PC-9 (cell line): ENCODE data around the gene ARHGAP33.

ENCODE experiments used
- EZH2 ChIP-seq: fragments of 200-600 bp; sonication (generic); IDR thresholded peaks from 2 replicates; pipeline ENCODE4 v1.8.0; 2017; ENCODE audit warnings: antibody characterized with exemption, low read depth
- TF ChIP-seq, protein P1 (sequence below): fragments of 200-600 bp; sonication (generic); conservative IDR thresholded peaks from 2 replicates; pipeline ENCODE4 v1.6.1; 2017; ENCODE audit warnings: mixed run types, antibody characterized with exemption, mild to moderate bottlenecking, moderate library complexity

GRCh38 chr19:35742121-35742724 lies 33.1 kb upstream of the ARHGAP33 start, which contains the start of gene IGFLR1:
- TF ChIP-seq, protein P1, sequence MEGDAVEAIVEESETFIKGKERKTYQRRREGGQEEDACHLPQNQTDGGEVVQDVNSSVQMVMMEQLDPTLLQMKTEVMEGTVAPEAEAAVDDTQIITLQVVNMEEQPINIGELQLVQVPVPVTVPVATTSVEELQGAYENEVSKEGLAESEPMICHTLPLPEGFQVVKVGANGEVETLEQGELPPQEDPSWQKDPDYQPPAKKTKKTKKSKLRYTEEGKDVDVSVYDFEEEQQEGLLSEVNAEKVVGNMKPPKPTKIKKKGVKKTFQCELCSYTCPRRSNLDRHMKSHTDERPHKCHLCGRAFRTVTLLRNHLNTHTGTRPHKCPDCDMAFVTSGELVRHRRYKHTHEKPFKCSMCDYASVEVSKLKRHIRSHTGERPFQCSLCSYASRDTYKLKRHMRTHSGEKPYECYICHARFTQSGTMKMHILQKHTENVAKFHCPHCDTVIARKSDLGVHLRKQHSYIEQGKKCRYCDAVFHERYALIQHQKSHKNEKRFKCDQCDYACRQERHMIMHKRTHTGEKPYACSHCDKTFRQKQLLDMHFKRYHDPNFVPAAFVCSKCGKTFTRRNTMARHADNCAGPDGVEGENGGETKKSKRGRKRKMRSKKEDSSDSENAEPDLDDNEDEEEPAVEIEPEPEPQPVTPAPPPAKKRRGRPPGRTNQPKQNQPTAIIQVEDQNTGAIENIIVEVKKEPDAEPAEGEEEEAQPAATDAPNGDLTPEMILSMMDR, result no peak
- no peak for TF ChIP-seq EZH2
